IPS-18c (cell line): Measurements from ENCODE around the gene CCNK.

Source experiments
- H3K4me3 ChIP-seq: 2 replicates; pipeline ENCODE4 v1.7.0; 2013; ENCODE audit warnings: low read depth, mild to moderate bottlenecking, low read length, moderate library complexity; ENCODE audit not compliant: insufficient read depth
- H3K9me3 ChIP-seq: one replicate; pipeline ENCODE4 v1.6.1; 2013; ENCODE audit warnings: mild to moderate bottlenecking, low read length, moderate library complexity; ENCODE audit not compliant: control insufficient read depth, insufficient read depth

Gene CCNK

GRCh38 chr14:99550387-99550992 lies 69.3 kb downstream of the CCNK start:
- no peak overlapping the region for H3K4me3 ChIP-seq
- no peaks in the 10 kb centered on the region for H3K9me3 ChIP-seq

- Histone ChIP-seq H3K4me3 (no peak overlapping the region), H3K9me3 (no peaks in the 10 kb centered on the region)
These were observed 70.1 kb downstream of the CCNK start for GRCh38 chr14:99551034-99551922.

GRCh38 chr14:99552021-99552553 lies 70.9 kb downstream of the CCNK start:
- Histone ChIP-seq H3K9me3 (no peaks in the 10 kb centered on the region), H3K4me3 (no peak overlapping the region)

- no peaks in the 10 kb centered on the region for H3K9me3 ChIP-seq
These were observed 71.5 kb downstream of the CCNK start for GRCh38 chr14:99552572-99553216.

GRCh38 chr14:99554184-99554583 lies 73.0 kb downstream of the CCNK start:
- H3K4me3 ChIP-seq, result no peak overlapping the region
- no peaks in the 10 kb centered on the region for H3K9me3 ChIP-seq

More at GRCh38 chr14:99552572-99553216, 71.5 kb downstream of the CCNK start:
- H3K4me3 ChIP-seq, result no peak overlapping the region

GRCh38 chr14:99554757-99555531 lies 73.7 kb downstream of the CCNK start:
- Histone ChIP-seq H3K4me3 (no peak overlapping the region), H3K9me3 (no peaks in the 10 kb centered on the region)

- no peak overlapping the region for H3K4me3 ChIP-seq
- H3K9me3 ChIP-seq, result no peaks in the 10 kb centered on the region
These were observed 75.1 kb downstream of the CCNK start for GRCh38 chr14:99556134-99556791.

- no peaks in the 10 kb centered on the region for H3K9me3 ChIP-seq
- no peak overlapping the region for H3K4me3 ChIP-seq
These were observed 78.2 kb downstream of the CCNK start for GRCh38 chr14:99559286-99559990.

GRCh38 chr14:99560403-99560802 lies 79.2 kb downstream of the CCNK start:
- Histone ChIP-seq H3K9me3 (no peaks in the 10 kb centered on the region), H3K4me3 (no peak overlapping the region)

- H3K9me3 ChIP-seq, result no peaks in the 10 kb centered on the region
- no peak overlapping the region; the same call in 1 of the 2 replicates for H3K4me3 ChIP-seq
These were observed 79.9 kb downstream of the CCNK start for GRCh38 chr14:99560922-99561683.

GRCh38 chr14:99561864-99562263 lies 80.7 kb downstream of the CCNK start:
- no peaks in the 10 kb centered on the region for H3K9me3 ChIP-seq
- no peak overlapping the region for H3K4me3 ChIP-seq
